Measurements from ENCODE around the gene HRK. TPM values are rescaled to one million over a fixed set of nuclear protein-coding genes. Genes with fewer than 3 reads are reported as not detected.

Gene HRK
- total and polyA plus RNA-seq, 8 donors, result 0.04 to 0.16 (median 0.10) TPM; not detected in 4

- intact Hi-C loops (cut with DNase I), result no loop called here
- no peak overlapping the region for H3K27ac ChIP-seq
- no peaks in the 10 kb centered on the region for H3K27me3 ChIP-seq
- no peak for DNase-seq
- no peak for ATAC-seq
- H3K9me3 ChIP-seq, result no peaks in the 10 kb centered on the region
- 67 to 79% methylated on average over 1 of the region's 1 CpG for WGBS, 2 donors
- H3K36me3 ChIP-seq, result no peaks in the 10 kb centered on the region
- TF ChIP-seq CTCF (IDR thresholded peaks at IDR 0.05), result no peak
- H3K4me1 ChIP-seq, result no peaks in the 10 kb centered on the region
- FAIRE-seq, result no peak
- H3K4me3 ChIP-seq, result no peak overlapping the region
Observed at GRCh38 chr12:116835484-116835883, 45.8 kb downstream of the HRK start.

- ATAC-seq (no peak), FAIRE-seq (no peak), DNase-seq (no peak)
- Histone ChIP-seq H3K4me1 (no peaks in the 10 kb centered on the region), H3K4me3 (no peak overlapping the region), H3K9me3 (no peaks in the 10 kb centered on the region), H3K36me3 (no peaks in the 10 kb centered on the region), H3K27ac (no peak overlapping the region), H3K27me3 (no peaks in the 10 kb centered on the region)
- intact Hi-C loops (cut with DNase I), result no loop called here
- WGBS, 2 donors, result 83 to 90% methylated on average over 10 of the region's 10 CpGs
- no peak for TF ChIP-seq CTCF (IDR thresholded peaks at IDR 0.05)
Observed at GRCh38 chr12:116833474-116833873, 47.8 kb downstream of the HRK start.

- ATAC-seq, result no peak
- WGBS, 2 donors, result 83 to 89% methylated on average over 6 of the region's 6 CpGs
- FAIRE-seq, result no peak
- Histone ChIP-seq H3K4me1 (no peaks in the 10 kb centered on the region), H3K27me3 (no peaks in the 10 kb centered on the region), H3K36me3 (no peaks in the 10 kb centered on the region), H3K27ac (no peak overlapping the region), H3K9me3 (no peaks in the 10 kb centered on the region), H3K4me3 (no peak overlapping the region)
- DNase-seq, result no peak
- no peak for TF ChIP-seq CTCF (IDR thresholded peaks at IDR 0.05)
- intact Hi-C loops (cut with DNase I), result no loop called here
Observed at GRCh38 chr12:116832353-116832752, 48.9 kb downstream of the HRK start.

GRCh38 chr12:116827432-116827831 lies 53.8 kb downstream of the HRK start:
- Histone ChIP-seq H3K27me3 (no peaks in the 10 kb centered on the region), H3K9me3 (no peaks in the 10 kb centered on the region), H3K4me1 (no peaks in the 10 kb centered on the region), H3K27ac (no peak overlapping the region), H3K36me3 (no peaks in the 10 kb centered on the region), H3K4me3 (no peak overlapping the region)
- intact Hi-C loops (cut with DNase I), result no loop called here
- 73 to 82% methylated on average over 4 of the region's 4 CpGs for WGBS, 2 donors
- no peak for ATAC-seq
- no peak for TF ChIP-seq CTCF (IDR thresholded peaks at IDR 0.05)
- FAIRE-seq, result no peak
- DNase-seq, result no peak

GRCh38 chr12:116821291-116821690 lies 60.0 kb downstream of the HRK start:
- TF ChIP-seq CTCF (IDR thresholded peaks at IDR 0.05), result no peak
- no peaks in the 10 kb centered on the region for H3K27me3 ChIP-seq
- ATAC-seq (no peak), FAIRE-seq (no peak), DNase-seq (no peak)
- no peak overlapping the region for H3K27ac ChIP-seq
- H3K4me1 ChIP-seq, result peaks cover 0 to 3% (median 0%) of the 10 kb centered on the region in 3 donors
- H3K9me3 ChIP-seq, result no peaks in the 10 kb centered on the region
- H3K4me3 ChIP-seq, result no peak overlapping the region
- H3K36me3 ChIP-seq, result no peaks in the 10 kb centered on the region
- intact Hi-C loops (cut with DNase I), result no loop called here
- WGBS, 2 donors, result 70 to 75% methylated on average over 8 of the region's 8 CpGs
